Liver (tissue), 9 donors: Measurements from ENCODE around the gene MTMR6. TPM values are rescaled to one million over a fixed set of nuclear protein-coding genes. Genes with fewer than 3 reads are reported as not detected.

Experiments
- DNase-seq: peaks from one replicate; pipeline ENCODE4 v3.0.0-alpha.2; 2017; ENCODE audit warnings: low spot score
- H3K27ac ChIP-seq, 2 donors: one replicate each; pipeline ENCODE4 v1.7.0; 2013; ENCODE audit warnings: inconsistent platforms in 2 of 2, low read length in 2 of 2, control low read depth in 1 of 2, low read depth in 1 of 2, mild to moderate bottlenecking in 1 of 2
- H3K27me3 ChIP-seq, 4 donors: one replicate each; pipeline versions ENCODE4 v1.6.1 to v1.7.0; 2013; ENCODE audit warnings: low read length in 3 of 4, inconsistent platforms in 1 of 4, mild to moderate bottlenecking in 1 of 4, moderate library complexity in 1 of 4; ENCODE audit not compliant: control insufficient read depth in 4 of 4, insufficient read depth in 4 of 4
- H3K36me3 ChIP-seq, 4 donors: one replicate each; pipeline versions ENCODE4 v1.6.1 to v1.7.0; 2013; ENCODE audit warnings: low read length in 3 of 4, mild to moderate bottlenecking in 3 of 4, low read depth in 1 of 4, moderate library complexity in 1 of 4; ENCODE audit not compliant: control insufficient read depth in 4 of 4, insufficient read depth in 3 of 4
- H3K4me1 ChIP-seq, 4 donors: one replicate each; pipeline versions ENCODE4 v1.6.1 to v1.7.0; 2013; ENCODE audit warnings: low read length in 3 of 4, mild to moderate bottlenecking in 3 of 4, moderate library complexity in 1 of 4; ENCODE audit not compliant: control insufficient read depth in 4 of 4, insufficient read depth in 4 of 4
- H3K4me3 ChIP-seq, 3 donors: one replicate each; pipeline versions ENCODE4 v1.6.1 to v1.7.0; 2013; ENCODE audit warnings: low read length in 3 of 3, control low read depth in 1 of 3, low read depth in 1 of 3, mild to moderate bottlenecking in 1 of 3
- H3K9ac ChIP-seq, 2 donors: one replicate each; pipeline ENCODE4 v1.7.0; 2013; ENCODE audit warnings: low read length in 2 of 2, mild to moderate bottlenecking in 2 of 2, moderate library complexity in 2 of 2, control low read depth in 1 of 2, low read depth in 1 of 2
- H3K9me3 ChIP-seq, 4 donors: one replicate each; pipeline versions ENCODE4 v1.6.1 to v1.7.0; 2013; ENCODE audit warnings: low read length in 3 of 4; ENCODE audit not compliant: control insufficient read depth in 4 of 4
- ATF3 ChIP-seq: IDR thresholded peaks from 2 replicates; pipeline ENCODE4 v1.6.1; 2016; ENCODE audit warnings: antibody characterized with exemption
- CTCF ChIP-seq: fragments of 150-350 bp; IDR thresholded peaks from 2 replicates; pipeline ENCODE4 v1.5.1; 2017; ENCODE audit warnings: improper control_type of control experiment, low read depth, low read length; ENCODE audit not compliant: missing input control
- FOXA1 ChIP-seq: IDR thresholded peaks from 2 replicates; pipeline ENCODE4 v1.6.1; 2016; ENCODE audit warnings: antibody characterized with exemption
- FOXA2 ChIP-seq: IDR thresholded peaks from 2 replicates; pipeline ENCODE4 v1.6.1; 2016; ENCODE audit warnings: antibody characterized with exemption
- GABPA ChIP-seq, 2 donors: IDR thresholded peaks in 1 of 2; conservative IDR thresholded peaks in 1 of 2; 2 replicates each; pipeline ENCODE4 v1.6.1; 2016; ENCODE audit warnings: antibody characterized with exemption in 2 of 2, mild to moderate bottlenecking in 1 of 2, moderate library complexity in 1 of 2
- HNF4A ChIP-seq, 2 donors: conservative IDR thresholded peaks; 2 replicates each; pipeline ENCODE4 v1.6.1; 2016; ENCODE audit warnings: antibody characterized with exemption in 2 of 2, mild to moderate bottlenecking in 2 of 2
- HNF4G ChIP-seq: IDR thresholded peaks from 2 replicates; pipeline ENCODE4 v1.6.1; 2016; ENCODE audit warnings: antibody characterized with exemption
- JUND ChIP-seq, 2 donors: IDR thresholded peaks; 2 replicates each; pipeline ENCODE4 v1.6.1; 2016; ENCODE audit warnings: antibody characterized with exemption in 2 of 2
- MAX ChIP-seq: IDR thresholded peaks from 2 replicates; pipeline ENCODE4 v1.6.1; 2016; ENCODE audit warnings: antibody characterized with exemption
- RAD21 ChIP-seq, 2 donors: IDR thresholded peaks; 2 replicates each; pipeline ENCODE4 v1.6.1; 2016; ENCODE audit warnings: antibody characterized with exemption in 2 of 2, mild to moderate bottlenecking in 2 of 2
- RXRA ChIP-seq, 2 donors: IDR thresholded peaks; 2 replicates each; pipeline ENCODE4 v1.6.1; 2017 to 2018; ENCODE audit warnings: antibody characterized with exemption in 2 of 2, mild to moderate bottlenecking in 1 of 2
- TAF1 ChIP-seq: conservative IDR thresholded peaks from 2 replicates; pipeline ENCODE4 v1.6.1; 2016; ENCODE audit warnings: antibody characterized with exemption, mild to moderate bottlenecking
- ZBTB33 ChIP-seq: IDR thresholded peaks from 2 replicates; pipeline ENCODE4 v1.6.1; 2016; ENCODE audit warnings: antibody characterized with exemption
- WGBS: extraction: QIAGEN DNeasy Blood & Tissue Kit; methylation state at CpG from one replicate; pipeline ENCODE4 v1.1.7; 2013; 5-methylcytosine and 5-hydroxymethylcytosine counted together
- polyA plus RNA-seq, 2 donors: library from polyadenylated mRNA; stranded (reverse) in 1 of 2; unstranded in 1 of 2; fragments of 200-250 nt in 1 of 2; fragments of >200 nt in 1 of 2; fragmentation: Nextera tagmentation in 1 of 2; extraction: Ambion mirVana in 1 of 2; gene quantifications; one replicate each; pipeline versions ENCODE4 v1.2.1 to v1.2.3, GENCODE V29; 2013 to 2015
- total RNA-seq, 2 donors: library from RNA; depleted of rRNA; stranded (reverse); fragments of >200 nt; gene quantifications; one replicate each; pipeline ENCODE4 v1.2.3, GENCODE V29; 2014
- donor health status: healthy.
- donor health status: healthy.
- donor health status: healthy.
- donor health status: healthy.
- donor health status: healthy.

Gene MTMR6
- total and polyA plus RNA-seq, 4 donors = 5.3 to 12.6 (median 7.6) TPM

- no peak for TF ChIP-seq FOXA1
- TF ChIP-seq GABPA (IDR thresholded peaks at IDR 0.05 in 1 of 2, conservative IDR thresholded peaks at IDR 0.05 in 1 of 2) = no peak
- TF ChIP-seq RAD21 (IDR thresholded peaks at IDR 0.05) = no peak
- no peak for TF ChIP-seq HNF4G
- no peak for TF ChIP-seq ATF3
- no peak for TF ChIP-seq RXRA (IDR thresholded peaks at IDR 0.05)
- Histone ChIP-seq H3K27ac (no peak overlapping the region), H3K9ac (no peak overlapping the region), H3K9me3 (no peaks in the 10 kb centered on the region), H3K27me3 (peaks cover 0 to 3% (median 0%) of the 10 kb centered on the region in 4 donors), H3K4me1 (no peaks in the 10 kb centered on the region), H3K36me3 (no peaks in the 10 kb centered on the region), H3K4me3 (no peak overlapping the region)
- DNase-seq = no peak
- WGBS = 67% methylated on average over 3 of the region's 3 CpGs
Observed at GRCh38 chr13:25215253-25215575, 72.1 kb downstream of the MTMR6 start.

- H3K4me1 ChIP-seq = no peaks in the 10 kb centered on the region
- H3K27me3 ChIP-seq = peaks cover 0 to 3% (median 0%) of the 10 kb centered on the region in 4 donors
- no peak overlapping the region for H3K4me3 ChIP-seq
- no peak overlapping the region for H3K27ac ChIP-seq
- H3K9ac ChIP-seq = no peak overlapping the region
- no peaks in the 10 kb centered on the region for H3K36me3 ChIP-seq
- DNase-seq = no peak
- H3K9me3 ChIP-seq = no peaks in the 10 kb centered on the region
- TF ChIP-seq JUND (IDR thresholded peaks at IDR 0.05) (no peak), RXRA (IDR thresholded peaks at IDR 0.05) (no peak)
- 70% methylated on average over 6 of the region's 6 CpGs for WGBS
Observed at GRCh38 chr13:25214491-25215252, 72.6 kb downstream of the MTMR6 start.

GRCh38 chr13:25213715-25214114 lies 73.6 kb downstream of the MTMR6 start:
- 96% methylated on average over 2 of the region's 2 CpGs for WGBS
- no peak for DNase-seq
- H3K4me3 ChIP-seq = no peak overlapping the region
- H3K9me3 ChIP-seq = no peaks in the 10 kb centered on the region
- no peaks in the 10 kb centered on the region for H3K36me3 ChIP-seq
- no peaks in the 10 kb centered on the region for H3K4me1 ChIP-seq
- H3K27me3 ChIP-seq = peaks cover 0 to 3% (median 0%) of the 10 kb centered on the region in 4 donors
- no peak overlapping the region for H3K27ac ChIP-seq
- no peak overlapping the region for H3K9ac ChIP-seq
- no peak for TF ChIP-seq JUND (IDR thresholded peaks at IDR 0.05)

- WGBS = 82% methylated on average over 13 of the region's 13 CpGs
- Histone ChIP-seq H3K27me3 (no peaks in the 10 kb centered on the region), H3K4me1 (no peaks in the 10 kb centered on the region), H3K9me3 (no peaks in the 10 kb centered on the region), H3K4me3 (no peak overlapping the region), H3K36me3 (no peaks in the 10 kb centered on the region), H3K9ac (no peak overlapping the region), H3K27ac (no peak overlapping the region)
- DNase-seq = no peak
- TF ChIP-seq MAX (no peak), FOXA1 (no peak), TAF1 (no peak), RXRA (IDR thresholded peaks at IDR 0.05) (no peak), ZBTB33 (no peak), CTCF (no peak), JUND (IDR thresholded peaks at IDR 0.05) (no peak), HNF4G (no peak), RAD21 (IDR thresholded peaks at IDR 0.05) (no peak), HNF4A (conservative IDR thresholded peaks at IDR 0.05) (no peak), FOXA2 (no peak)
Observed at GRCh38 chr13:25210842-25211569, 76.3 kb downstream of the MTMR6 start.
